Measurements from ENCODE around the gene PCGF3.
"Not testable (repeated sequence)": the region's sequence is repeated elsewhere in the genome, so short reads cannot be mapped to it uniquely, and the experiment has no call there.

PCGF3 gene

GRCh38 chr4:688854-689681 is 16.6 kb upstream of the PCGF3 start, which contains the start of gene SLC49A3:
TSS of gene SLC49A3 (minus strand) at chr4:689151. CDS start at chr4:689127, 24 bp downstream.
- no peak within 1 kb of the TSS for H3K4me3 ChIP-seq (IDR thresholded peaks at IDR 0.05; ENCODE audit: insufficient read depth, low read depth, low read length)
- no peak for TF ChIP-seq CTCF (conservative IDR thresholded peaks at IDR 0.05; ENCODE audit: low read depth, low read length)
- H2AFZ ChIP-seq (ENCODE audit: low read depth), result no peak within 1 kb of the TSS
- H3K9ac ChIP-seq, result no peak within 1 kb of the TSS
- H3K79me2 ChIP-seq (ENCODE audit: insufficient read depth, low read depth), result no peaks in the 10 kb centered on the region
- H4K20me1 ChIP-seq (ENCODE audit: insufficient read depth), result no peaks in the 10 kb centered on the region
- no peak within 1 kb of the TSS for H3K4me2 ChIP-seq
- H3K27me3 ChIP-seq (ENCODE audit: insufficient read depth, low read depth), result no peaks in the 10 kb centered on the region
- no peak within 1 kb of the TSS for H3K27ac ChIP-seq
- no peaks in the 10 kb centered on the region for H3K4me1 ChIP-seq (ENCODE audit: low read depth, poor library complexity, severe bottlenecking)
- H3K36me3 ChIP-seq (ENCODE audit: insufficient read depth), result no peaks in the 10 kb centered on the region

GRCh38 chr4:689723-690122 is 15.9 kb upstream of the PCGF3 start:
- H3K4me1 ChIP-seq (ENCODE audit: low read depth, poor library complexity, severe bottlenecking), result no peaks in the 10 kb centered on the region
- H3K27me3 ChIP-seq (ENCODE audit: insufficient read depth, low read depth), result no peaks in the 10 kb centered on the region
- no peak overlapping the region for H3K27ac ChIP-seq
- H3K9ac ChIP-seq, result no peak overlapping the region
- no peak for TF ChIP-seq CTCF (conservative IDR thresholded peaks at IDR 0.05; ENCODE audit: low read depth, low read length)
- no peak overlapping the region for H3K4me3 ChIP-seq (IDR thresholded peaks at IDR 0.05; ENCODE audit: insufficient read depth, low read depth, low read length)
- no peaks in the 10 kb centered on the region for H3K36me3 ChIP-seq (ENCODE audit: insufficient read depth)
- H4K20me1 ChIP-seq (ENCODE audit: insufficient read depth), result no peaks in the 10 kb centered on the region
- no peak overlapping the region for H3K4me2 ChIP-seq
- H2AFZ ChIP-seq (ENCODE audit: low read depth), result no peak overlapping the region
- no peaks in the 10 kb centered on the region for H3K79me2 ChIP-seq (ENCODE audit: insufficient read depth, low read depth)

- H3K4me1 ChIP-seq (ENCODE audit: low read depth, poor library complexity, severe bottlenecking), result no peaks in the 10 kb centered on the region
- no peaks in the 10 kb centered on the region for H4K20me1 ChIP-seq (ENCODE audit: insufficient read depth)
- no peak overlapping the region for H3K9ac ChIP-seq
- H3K27me3 ChIP-seq (ENCODE audit: insufficient read depth, low read depth), result no peaks in the 10 kb centered on the region
- H3K79me2 ChIP-seq (ENCODE audit: insufficient read depth, low read depth), result no peaks in the 10 kb centered on the region
- TF ChIP-seq CTCF (conservative IDR thresholded peaks at IDR 0.05; ENCODE audit: low read depth, low read length), result no peak
- no peaks in the 10 kb centered on the region for H3K36me3 ChIP-seq (ENCODE audit: insufficient read depth)
- no peak overlapping the region for H3K27ac ChIP-seq
- no peak overlapping the region for H3K4me3 ChIP-seq (IDR thresholded peaks at IDR 0.05; ENCODE audit: insufficient read depth, low read depth, low read length)
- H2AFZ ChIP-seq (ENCODE audit: low read depth), result no peak overlapping the region
- no peak overlapping the region for H3K4me2 ChIP-seq
These were observed 12.7 kb upstream of the PCGF3 start for GRCh38 chr4:692771-693554.

GRCh38 chr4:694341-694940 is 11.2 kb upstream of the PCGF3 start:
- H2AFZ ChIP-seq (ENCODE audit: low read depth); H3K27ac ChIP-seq; H3K36me3 ChIP-seq (ENCODE audit: insufficient read depth); H3K27me3 ChIP-seq (ENCODE audit: insufficient read depth, low read depth); H3K4me1 ChIP-seq (ENCODE audit: low read depth, poor library complexity, severe bottlenecking); H3K4me2 ChIP-seq; H3K4me3 ChIP-seq (IDR thresholded peaks at IDR 0.05; ENCODE audit: insufficient read depth, low read depth, low read length); H3K9ac ChIP-seq; H4K20me1 ChIP-seq (ENCODE audit: insufficient read depth); H3K79me2 ChIP-seq (ENCODE audit: insufficient read depth, low read depth): not testable (repeated sequence)

Data from KMS-11 (cell line).